MCF 10A (cell line): ENCODE data around the gene EPB41L3. TPM values are rescaled to one million over a fixed set of nuclear protein-coding genes. Genes with fewer than 3 reads are reported as not detected.
"Not testable (repeated sequence)": the region's sequence is repeated elsewhere in the genome, so short reads cannot be mapped to it uniquely, and the experiment has no call there.

ENCODE experiments used
- BruUV-seq: library from RNA; stranded (reverse); fragments of 400-500 nt; replicated peaks from 2 replicates; lab custom pipeline; 2021; lab: Mats Ljungman, UMichigan
- CTCF ChIA-PET: fragments of 300-600 bp; sonication (Branson Sonifier 250); formaldehyde crosslinking; extraction: SDS; loops from one replicate; lab custom pipeline; 2021; ENCODE audit warnings: antibody characterized with exemption, inconsistent platforms; lab: Yijun Ruan, JAX
- POLR2A ChIA-PET: fragments of 300-600, 350-650 bp; sonication (Branson Sonifier 250); formaldehyde crosslinking; extraction: SDS; loops from one replicate; lab custom pipeline; 2020; ENCODE audit warnings: antibody characterized with exemption, inconsistent platforms; lab: Yijun Ruan, JAX
- DNase-seq: peaks from one replicate; pipeline ENCODE4 v3.0.0-alpha.2; 2018; ENCODE audit not compliant: unreplicated experiment
- H3K27ac Mint-ChIP-seq: one replicate; pipeline ENCODE4 v1.8.0; 2022; ENCODE audit warnings: mild to moderate bottlenecking, low read depth, mixed read lengths; ENCODE audit not compliant: unreplicated experiment
- H3K27me3 Mint-ChIP-seq: one replicate; pipeline ENCODE4 v1.8.0; 2022; ENCODE audit warnings: mixed read lengths; ENCODE audit not compliant: insufficient read depth, unreplicated experiment
- H3K36me3 Mint-ChIP-seq: one replicate; pipeline ENCODE4 v1.8.0; 2022; ENCODE audit warnings: mild to moderate bottlenecking, moderate library complexity, mixed read lengths; ENCODE audit not compliant: insufficient read depth, unreplicated experiment
- H3K4me1 Mint-ChIP-seq: one replicate; pipeline ENCODE4 v1.8.0; 2022; ENCODE audit warnings: mixed read lengths; ENCODE audit not compliant: insufficient read depth, unreplicated experiment
- H3K4me3 Mint-ChIP-seq: one replicate; pipeline ENCODE4 v1.8.0; 2022; ENCODE audit warnings: mild to moderate bottlenecking, moderate library complexity, mixed read lengths; ENCODE audit not compliant: unreplicated experiment
- H3K9me3 Mint-ChIP-seq: one replicate; pipeline ENCODE4 v1.8.0; 2022; ENCODE audit warnings: mixed read lengths; ENCODE audit not compliant: unreplicated experiment
- intact Hi-C: fragments of 100-400 bp; cut with micrococcal nuclease; formaldehyde crosslinking; loops from 2 replicates; pipeline ENCODE4 v1.14.1; 2022
- total RNA-seq: library from RNA; stranded (reverse); gene quantifications from 2 replicates; pipeline ENCODE4 v1.2.3, GENCODE V29; 2022
- TF ChIP-seq, protein P1 (sequence below): fragments of 200-600 bp; IDR thresholded peaks from one replicate; pipeline ENCODE4 v1.8.0; 2022; ENCODE audit warnings: antibody characterized with exemption, mild to moderate bottlenecking; ENCODE audit not compliant: unreplicated experiment

The EPB41L3 gene
- total RNA-seq, 1 experiment from 2014 or later = not detected

- Mint-ChIP-seq H3K27ac (no peak overlapping the region), H3K27me3 (no peaks in the 10 kb centered on the region), H3K4me3 (no peak overlapping the region), H3K9me3 (no peaks in the 10 kb centered on the region), H3K4me1 (peaks cover 9% of the 10 kb centered on the region), H3K36me3 (no peaks in the 10 kb centered on the region)
- intact Hi-C loops = no loop called here
- ChIA-PET CTCF (interaction anchor here (0.7 to 1.3 kb wide), 3 partner anchors 10 to 36 kb away, joined by 3 to 6 read pairs (median 4); no protein-coding TSS in a partner anchor), POLR2A (no interaction called here)
- DNase-seq = peak; percentile 58
- TF ChIP-seq, protein P1, sequence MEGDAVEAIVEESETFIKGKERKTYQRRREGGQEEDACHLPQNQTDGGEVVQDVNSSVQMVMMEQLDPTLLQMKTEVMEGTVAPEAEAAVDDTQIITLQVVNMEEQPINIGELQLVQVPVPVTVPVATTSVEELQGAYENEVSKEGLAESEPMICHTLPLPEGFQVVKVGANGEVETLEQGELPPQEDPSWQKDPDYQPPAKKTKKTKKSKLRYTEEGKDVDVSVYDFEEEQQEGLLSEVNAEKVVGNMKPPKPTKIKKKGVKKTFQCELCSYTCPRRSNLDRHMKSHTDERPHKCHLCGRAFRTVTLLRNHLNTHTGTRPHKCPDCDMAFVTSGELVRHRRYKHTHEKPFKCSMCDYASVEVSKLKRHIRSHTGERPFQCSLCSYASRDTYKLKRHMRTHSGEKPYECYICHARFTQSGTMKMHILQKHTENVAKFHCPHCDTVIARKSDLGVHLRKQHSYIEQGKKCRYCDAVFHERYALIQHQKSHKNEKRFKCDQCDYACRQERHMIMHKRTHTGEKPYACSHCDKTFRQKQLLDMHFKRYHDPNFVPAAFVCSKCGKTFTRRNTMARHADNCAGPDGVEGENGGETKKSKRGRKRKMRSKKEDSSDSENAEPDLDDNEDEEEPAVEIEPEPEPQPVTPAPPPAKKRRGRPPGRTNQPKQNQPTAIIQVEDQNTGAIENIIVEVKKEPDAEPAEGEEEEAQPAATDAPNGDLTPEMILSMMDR = no peak
- no TSS peak for BruUV-seq
Measured at GRCh38 chr18:5582849-5583681, 39.3 kb upstream of the EPB41L3 start.

DNA sequence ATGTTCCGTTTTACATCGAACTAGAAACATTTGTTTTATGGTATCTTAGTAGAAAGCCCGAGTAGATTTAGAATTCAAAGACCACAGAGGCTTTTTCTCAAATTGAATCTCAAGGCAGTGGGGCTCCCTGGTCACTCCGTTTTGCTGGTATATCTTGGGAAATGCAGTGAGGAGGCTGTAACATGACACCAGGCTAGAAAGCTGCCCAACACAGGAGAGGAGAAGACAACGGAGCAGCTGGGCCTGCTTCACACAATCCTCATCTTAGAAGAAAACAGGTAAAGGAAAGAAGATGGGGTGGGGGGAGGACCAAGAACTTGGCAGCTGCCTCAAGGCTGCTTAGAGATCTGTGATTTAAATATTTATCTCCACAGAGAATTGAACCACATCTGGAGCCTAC lies 38.3 kb upstream of the EPB41L3 start:
- Mint-ChIP-seq H3K27ac (no peak overlapping the region), H3K4me3 (no peak overlapping the region), H3K36me3 (no peaks in the 10 kb centered on the region), H3K9me3 (no peaks in the 10 kb centered on the region), H3K27me3 (no peaks in the 10 kb centered on the region), H3K4me1 (peaks cover 9% of the 10 kb centered on the region)
- CTCF ChIA-PET = interaction anchor here (1.2 kb wide), 1 partner anchor 9 kb away, joined by 6 read pairs; no protein-coding TSS in a partner anchor
- DNase-seq = peak; percentile 61
- TF ChIP-seq, protein P1 = no peak
- BruUV-seq = no TSS peak
- intact Hi-C loops = no loop called here
- POLR2A ChIA-PET = no interaction called here

- intact Hi-C loops = no loop called here
- TF ChIP-seq, protein P1 = no peak
- ChIA-PET CTCF (interaction anchor here (0.7 kb wide), 1 partner anchor 336 kb away, joined by 3 read pairs; no protein-coding TSS in a partner anchor), POLR2A (no interaction called here)
- Mint-ChIP-seq H3K36me3 (no peaks in the 10 kb centered on the region), H3K4me3 (no peak overlapping the region), H3K27me3 (no peaks in the 10 kb centered on the region), H3K27ac (no peak overlapping the region), H3K9me3 (peaks cover 7% of the 10 kb centered on the region), H3K4me1 (no peaks in the 10 kb centered on the region)
- BruUV-seq = no TSS peak
- DNase-seq = no peak
Measured at GRCh38 chr18:5574843-5575242, 31.0 kb upstream of the EPB41L3 start.

GRCh38 chr18:5571666-5572065 lies 27.9 kb upstream of the EPB41L3 start:
- no peaks in the 10 kb centered on the region for H3K36me3 Mint-ChIP-seq
- H3K4me1 Mint-ChIP-seq = no peaks in the 10 kb centered on the region
- POLR2A ChIA-PET = no interaction called here
- no peak for DNase-seq
- H3K4me3 Mint-ChIP-seq = no peak overlapping the region
- H3K27ac Mint-ChIP-seq = no peak overlapping the region
- intact Hi-C loops = no loop called here
- H3K27me3 Mint-ChIP-seq = peaks cover 13% of the 10 kb centered on the region
- peaks cover 7% of the 10 kb centered on the region for H3K9me3 Mint-ChIP-seq
- CTCF ChIA-PET = no interaction called here
- TF ChIP-seq, protein P1 = no peak
- no TSS peak for BruUV-seq

GRCh38 chr18:5570613-5571012 lies 26.8 kb upstream of the EPB41L3 start:
- not testable (repeated sequence) for BruUV-seq

More at GRCh38 chr18:5570613-5571012, 26.8 kb upstream of the EPB41L3 start:
- H3K36me3 Mint-ChIP-seq, intact Hi-C loops, H3K4me1 Mint-ChIP-seq, POLR2A ChIA-PET, H3K9me3 Mint-ChIP-seq, H3K4me3 Mint-ChIP-seq, H3K27ac Mint-ChIP-seq: not testable (repeated sequence)
- CTCF ChIA-PET = interaction anchor here (1.3 kb wide), 1 partner anchor 114 kb away, joined by 4 read pairs; no protein-coding TSS in a partner anchor
- H3K27me3 Mint-ChIP-seq = peaks cover 14% of the 10 kb centered on the region
- DNase-seq = peak; percentile 73
